SIG-M5 treated with dmso at 0.1 percent for 504 hours (cell line): ENCODE data around the gene CYLD.

Experiments used
- DNase-seq: peaks from one replicate; lab custom pipeline; 2025; ENCODE audit not compliant: unreplicated experiment; lab: John Stamatoyannopoulos, UW

CYLD gene

GRCh38 chr16:50737420-50737959 is 4.4 kb upstream of the CYLD start:
- no peak for DNase-seq

- DNase-seq: no peak
Measured at GRCh38 chr16:50739031-50739430, 2.9 kb upstream of the CYLD start.

DNA sequence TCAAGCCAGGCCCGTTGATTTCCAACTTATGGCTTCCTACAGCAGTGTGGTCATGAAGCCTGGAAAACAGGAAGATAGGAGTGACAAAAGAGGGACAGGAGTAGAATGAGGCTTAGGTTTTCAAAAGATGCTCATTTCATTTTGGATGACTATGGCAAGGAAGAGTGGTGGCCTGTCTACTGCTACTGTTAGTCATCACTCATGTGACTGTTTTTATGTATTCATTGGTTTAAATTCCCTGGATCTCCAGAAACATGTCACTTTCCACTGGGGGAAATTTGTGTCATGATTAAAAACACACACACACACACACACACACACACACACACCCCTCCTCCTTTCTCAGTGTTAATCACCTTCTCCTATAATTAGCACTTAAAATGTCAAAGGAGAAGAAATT is 1.1 kb upstream of the CYLD start:
- no peak for DNase-seq

DNA sequence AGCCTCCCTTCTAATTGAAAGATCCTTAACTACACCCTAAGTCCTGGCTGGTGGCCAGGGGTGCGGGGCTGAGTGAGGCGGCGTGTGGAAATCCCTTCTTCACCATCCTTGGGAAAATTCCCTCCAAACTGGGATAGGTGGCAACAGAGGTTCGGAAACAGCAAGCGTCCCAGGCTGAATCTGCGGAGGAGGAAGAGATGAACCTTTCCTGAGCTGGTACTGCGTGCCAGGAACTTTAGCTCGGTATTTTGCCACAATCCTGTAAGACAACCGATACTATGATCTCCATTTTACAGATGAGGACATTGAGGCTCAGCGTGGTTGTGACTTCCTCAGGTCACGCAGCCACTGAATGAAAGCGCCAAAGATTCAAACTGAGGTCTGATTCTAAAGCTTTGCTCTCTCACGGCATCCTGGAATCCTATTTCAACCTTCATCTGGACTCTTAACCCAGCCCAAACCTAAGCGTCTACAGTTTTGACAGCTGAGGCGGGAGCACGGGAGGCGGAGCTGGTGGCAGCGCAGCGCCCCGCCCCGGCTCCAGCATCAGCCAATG is 583 bp upstream of the CYLD start:
- DNase-seq: no peak

- peak; percentile 23 for DNase-seq
Measured at GRCh38 chr16:50742576-50743200, 802 bp downstream of the CYLD start.

DNA sequence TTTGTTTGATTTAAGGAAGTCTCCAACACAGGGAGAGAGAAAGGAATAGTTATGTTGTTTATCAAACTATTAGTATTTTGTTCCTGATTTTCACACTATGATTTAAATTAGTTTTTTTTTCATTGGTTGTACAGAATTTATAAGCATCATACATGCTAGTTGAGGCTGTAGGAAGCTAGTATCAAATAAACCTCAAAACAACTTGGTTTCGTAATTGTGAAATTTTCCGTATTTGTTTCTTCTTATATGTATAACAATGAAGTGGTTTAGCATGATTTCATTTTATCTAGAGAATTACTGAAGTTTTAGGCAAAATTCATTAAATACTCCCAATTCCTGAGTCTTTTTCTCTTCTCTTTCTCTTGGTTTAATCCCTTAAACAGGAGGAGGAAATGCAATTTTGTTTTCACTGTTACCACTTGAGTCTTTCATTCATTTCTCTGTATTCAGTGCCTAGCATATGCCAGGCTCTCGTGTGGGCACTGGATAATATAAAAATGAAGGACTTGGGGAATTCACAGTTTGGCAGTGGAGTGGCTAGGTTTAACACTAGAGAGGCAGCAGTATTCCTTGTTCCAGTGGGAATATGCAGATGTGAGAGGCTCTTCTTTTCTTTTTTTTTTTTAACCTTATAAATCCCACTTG is 1.8 kb downstream of the CYLD start:
- DNase-seq: no peak

GRCh38 chr16:50744881-50745280 is 3.0 kb downstream of the CYLD start:
- DNase-seq: no peak

GRCh38 chr16:50745940-50746339 is 4.1 kb downstream of the CYLD start:
- DNase-seq: no peak

- peak; percentile 77 for DNase-seq
Measured at GRCh38 chr16:50747207-50747956, 5.5 kb downstream of the CYLD start.

DNA sequence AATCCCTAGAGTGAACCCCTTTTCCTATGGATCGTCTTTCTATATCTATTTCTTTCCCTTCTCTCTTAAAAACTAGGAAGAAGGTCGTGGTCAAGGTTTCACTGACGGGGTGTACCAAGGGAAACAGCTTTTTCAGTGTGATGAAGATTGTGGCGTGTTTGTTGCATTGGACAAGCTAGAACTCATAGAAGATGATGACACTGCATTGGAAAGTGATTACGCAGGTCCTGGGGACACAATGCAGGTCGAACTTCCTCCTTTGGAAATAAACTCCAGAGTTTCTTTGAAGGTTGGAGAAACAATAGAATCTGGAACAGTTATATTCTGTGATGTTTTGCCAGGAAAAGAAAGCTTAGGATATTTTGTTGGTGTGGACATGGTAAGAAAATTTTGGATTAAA is 9.6 kb downstream of the CYLD start:
- DNase-seq: no peak

DNA sequence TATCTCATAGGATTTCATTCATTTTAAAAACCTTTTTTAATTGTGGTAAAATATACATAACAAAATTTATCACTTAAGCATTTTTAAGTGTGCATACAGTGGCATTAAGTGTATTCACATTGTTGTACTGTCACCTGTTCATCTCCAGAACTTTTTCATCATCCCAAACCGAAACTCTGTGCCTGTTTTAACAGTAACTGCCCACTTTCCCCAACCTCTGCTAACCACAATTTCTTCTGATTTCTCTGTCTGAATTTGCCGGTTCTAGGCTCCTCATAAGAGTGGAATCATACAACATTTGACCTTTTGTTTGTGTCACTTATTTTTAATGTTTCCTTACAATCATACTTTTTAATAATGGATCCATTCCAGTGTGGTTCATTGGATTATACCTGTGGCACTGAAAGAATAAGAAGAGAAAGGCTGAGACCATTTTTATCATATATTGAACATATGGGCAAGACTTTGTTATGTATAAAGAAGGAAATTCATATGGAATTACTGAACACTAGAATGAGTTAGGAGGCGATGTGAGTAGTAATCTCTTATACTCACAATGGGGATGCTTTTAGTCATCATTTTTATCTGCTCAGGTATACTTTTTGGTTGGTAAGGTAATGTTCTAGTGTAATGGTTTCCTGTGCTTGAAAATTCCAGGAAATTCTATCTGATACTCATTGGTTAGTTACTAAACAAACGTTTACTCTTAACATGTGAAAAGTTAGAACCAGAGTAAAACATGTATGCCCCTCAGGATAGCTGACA is 10.8 kb downstream of the CYLD start:
- no peak for DNase-seq

DNA sequence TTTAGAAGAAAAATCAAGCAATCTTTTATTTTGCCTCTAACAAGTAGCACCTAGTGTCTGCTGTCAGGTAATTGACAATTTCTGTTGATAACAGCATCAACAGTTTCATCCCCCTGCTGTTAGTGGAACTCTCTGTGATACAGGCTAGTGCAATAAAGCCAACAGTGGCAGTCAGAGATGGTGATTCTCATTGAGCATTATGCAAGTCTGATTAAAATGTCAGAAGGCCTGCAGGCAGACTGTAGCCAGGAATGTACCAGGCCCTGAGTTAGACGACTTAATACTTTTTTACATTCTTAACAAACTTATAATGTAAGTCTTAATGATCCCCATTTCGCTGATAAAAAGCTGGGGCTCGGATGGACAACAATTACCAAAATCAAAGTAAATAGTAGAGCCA is 14.6 kb downstream of the CYLD start:
- no peak for DNase-seq

DNA sequence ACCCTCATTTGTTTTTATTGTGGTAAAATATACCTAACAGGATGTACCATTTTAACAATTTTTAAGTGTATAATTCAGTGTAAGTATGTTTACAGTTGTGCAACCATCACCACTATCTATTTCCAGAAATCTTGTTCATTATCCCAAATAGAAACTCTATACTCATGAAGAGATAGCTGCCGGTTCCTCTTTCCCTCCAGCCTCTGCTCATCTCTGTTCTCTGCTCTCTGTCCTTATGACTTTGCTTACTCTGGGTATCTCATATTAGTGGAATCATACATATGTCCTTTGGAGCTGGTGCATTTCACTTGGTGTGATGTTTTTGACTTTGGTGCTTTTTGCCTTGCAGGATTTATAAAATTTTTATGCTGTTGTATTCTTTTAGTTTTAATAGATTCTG is 19.4 kb downstream of the CYLD start:
- peak; percentile 74 for DNase-seq

DNA sequence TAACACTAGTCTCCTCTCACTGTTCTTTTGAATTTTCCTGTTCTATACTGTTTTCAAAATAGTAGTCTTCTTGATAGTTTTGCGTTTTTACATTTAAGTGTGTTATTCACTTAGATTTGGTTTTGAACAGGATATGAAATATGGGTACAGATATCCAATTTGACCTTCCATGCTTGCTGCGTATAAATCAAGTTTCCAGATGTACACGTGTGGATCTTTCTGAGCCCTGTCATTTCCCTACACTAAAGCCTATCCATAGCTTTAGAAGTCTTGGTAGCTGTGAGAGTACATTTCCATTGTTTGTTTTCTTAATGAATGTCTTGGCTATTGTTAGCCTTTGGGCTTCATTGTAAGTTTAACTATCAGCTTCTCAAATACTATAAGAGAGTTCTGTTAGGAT is 20.4 kb downstream of the CYLD start:
- DNase-seq: no peak

- no peak for DNase-seq
Measured at GRCh38 chr16:50763211-50763610, 21.3 kb downstream of the CYLD start.

DNA sequence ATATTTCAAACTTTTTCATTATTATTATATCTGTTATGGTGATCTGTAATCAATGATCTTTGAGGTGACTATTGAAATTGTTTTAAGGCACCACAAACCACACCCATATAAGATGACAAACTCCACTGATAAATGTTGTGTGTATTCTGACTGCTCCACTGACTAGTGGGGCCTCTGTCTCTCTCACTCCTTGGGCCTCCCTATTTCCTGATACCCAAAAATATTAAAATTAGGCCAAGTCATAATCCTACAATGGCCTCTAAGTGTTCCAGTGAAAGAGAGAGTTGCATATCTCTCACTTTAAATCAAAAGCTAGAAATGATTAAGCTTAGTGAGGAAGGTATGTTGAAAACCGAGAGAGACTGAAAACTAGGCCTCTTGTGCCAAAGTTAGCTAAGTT is 23.4 kb downstream of the CYLD start:
- no peak for DNase-seq

GRCh38 chr16:50765861-50766260 is 24.0 kb downstream of the CYLD start:
- no peak for DNase-seq

- no peak for DNase-seq
Measured at GRCh38 chr16:50767197-50767596, 25.3 kb downstream of the CYLD start.

- no peak for DNase-seq
Measured at GRCh38 chr16:50771366-50771765, 29.5 kb downstream of the CYLD start.

GRCh38 chr16:50774405-50774804 is 32.5 kb downstream of the CYLD start:
- DNase-seq: no peak

GRCh38 chr16:50774960-50775359 is 33.1 kb downstream of the CYLD start:
- no peak for DNase-seq
